ENCODE results near the gene MICU1. TPM values are rescaled to one million over a fixed set of nuclear protein-coding genes. Genes with fewer than 3 reads are reported as not detected.

The MICU1 gene
- total RNA-seq, 1 experiment from 2014 or later: 70.5 TPM

GRCh38 chr10:72322030-72322279 is 303.9 kb downstream of the MICU1 start:
- H3K9me2 ChIP-seq (ENCODE audit: insufficient read depth): no peaks in the 10 kb centered on the region
- no peaks in the 10 kb centered on the region for H3K36me3 ChIP-seq (ENCODE audit: low read depth)
- no peak for DNase-seq
- intact Hi-C loops (cut with micrococcal nuclease; ENCODE audit: unreplicated experiment): no loop called here
- ChIA-PET POLR2A (ENCODE audit: unreplicated experiment) (interaction anchor here (0.6 to 1.2 kb wide), 6 partner anchors 10 to 939 kb away, joined by 3 to 34 read pairs (median 6); no protein-coding TSS in a partner anchor), CTCF (interaction anchor here (0.6 to 0.9 kb wide), 2 partner anchors 45 to 47 kb away, joined by 4 to 8 read pairs; no protein-coding TSS in a partner anchor)
- peaks cover 85% of the 10 kb centered on the region for H3K4me1 ChIP-seq (replicated peaks; ENCODE audit: insufficient read depth)
- H3K27me3 ChIP-seq (ENCODE audit: insufficient read depth, low read depth): no peaks in the 10 kb centered on the region
- BruUV-seq (replicated peaks): no TSS peak
- H3K27ac ChIP-seq: peak overlapping the region; percentile 99
- no peak overlapping the region for H2AFZ ChIP-seq
- H3K4me2 ChIP-seq: peak overlapping the region; percentile 88
- peaks cover 64% of the 10 kb centered on the region for H3F3A ChIP-seq (ENCODE audit: insufficient read depth, low read depth)
- H3K9me3 ChIP-seq (ENCODE audit: insufficient read depth, low read depth): no peaks in the 10 kb centered on the region
- H3K79me2 ChIP-seq (ENCODE audit: low read depth): no peaks in the 10 kb centered on the region
- TF ChIP-seq CTCF (conservative IDR thresholded peaks at IDR 0.05): no peak
- no peak for TF ChIP-seq EZH2 (IDR thresholded peaks at IDR 0.05; ENCODE audit: low read depth)
- no peak overlapping the region for H3K4me3 ChIP-seq
- no peaks in the 10 kb centered on the region for H4K20me1 ChIP-seq (ENCODE audit: insufficient read depth)

GRCh38 chr10:72321248-72322029 is 304.4 kb downstream of the MICU1 start:
- Histone ChIP-seq H3F3A (ENCODE audit: insufficient read depth, low read depth) (peaks cover 67% of the 10 kb centered on the region), H3K4me1 (replicated peaks; ENCODE audit: insufficient read depth) (peaks cover 89% of the 10 kb centered on the region), H2AFZ (no peak overlapping the region), H3K79me2 (ENCODE audit: low read depth) (no peaks in the 10 kb centered on the region), H3K4me3 (peak overlapping the region; percentile 59; the same call in 1 of the 2 replicates), H3K4me2 (peak overlapping the region; percentile 88), H3K27me3 (ENCODE audit: insufficient read depth, low read depth) (no peaks in the 10 kb centered on the region), H4K20me1 (ENCODE audit: insufficient read depth) (no peaks in the 10 kb centered on the region), H3K9me2 (ENCODE audit: insufficient read depth) (no peaks in the 10 kb centered on the region), H3K9me3 (ENCODE audit: insufficient read depth, low read depth) (no peaks in the 10 kb centered on the region), H3K27ac (peak overlapping the region; percentile 99), H3K36me3 (ENCODE audit: low read depth) (no peaks in the 10 kb centered on the region)
- BruUV-seq (replicated peaks): TSS peak; percentile 51
- CTCF ChIA-PET: interaction anchor here (0.6 to 1.1 kb wide), 3 partner anchors 10 to 47 kb away, joined by 4 to 13 read pairs (median 8); no protein-coding TSS in a partner anchor
- 0 out of 2 replicates have a peak, but pooled peaks have one; percentile 24 for TF ChIP-seq CTCF (conservative IDR thresholded peaks at IDR 0.05)
- TF ChIP-seq EZH2 (IDR thresholded peaks at IDR 0.05; ENCODE audit: low read depth): no peak
- DNase-seq: no peak
- intact Hi-C loops (cut with micrococcal nuclease; ENCODE audit: unreplicated experiment): loop anchor here (2.0 kb wide), 2 partner anchors 49 to 241 kb away; partner anchors contain the start of gene DDIT4
- POLR2A ChIA-PET (ENCODE audit: unreplicated experiment): interaction anchor here (0.6 to 1.2 kb wide), 6 partner anchors 10 to 939 kb away, joined by 3 to 34 read pairs (median 6); no protein-coding TSS in a partner anchor

- Histone ChIP-seq H3K27me3 (ENCODE audit: insufficient read depth, low read depth) (no peaks in the 10 kb centered on the region), H3K4me3 (peak overlapping the region; percentile 59; the same call in 1 of the 2 replicates), H3K36me3 (ENCODE audit: low read depth) (no peaks in the 10 kb centered on the region), H3K27ac (peak overlapping the region; percentile 99), H3K4me2 (peak overlapping the region; percentile 88), H3K9me3 (ENCODE audit: insufficient read depth, low read depth) (no peaks in the 10 kb centered on the region), H3F3A (ENCODE audit: insufficient read depth, low read depth) (peaks cover 73% of the 10 kb centered on the region), H4K20me1 (ENCODE audit: insufficient read depth) (no peaks in the 10 kb centered on the region), H2AFZ (no peak overlapping the region), H3K9me2 (ENCODE audit: insufficient read depth) (no peaks in the 10 kb centered on the region), H3K4me1 (replicated peaks; ENCODE audit: insufficient read depth) (peaks cover 95% of the 10 kb centered on the region), H3K79me2 (ENCODE audit: low read depth) (no peaks in the 10 kb centered on the region)
- peak; percentile 83 to 97 for DNase-seq
- ChIA-PET POLR2A (ENCODE audit: unreplicated experiment) (interaction anchor here (0.7 to 1.2 kb wide), 5 partner anchors 10 to 150 kb away, joined by 3 to 13 read pairs (median 5); partner anchors contain the start of gene DDIT4), CTCF (interaction anchor here (0.9 to 1.1 kb wide), 2 partner anchors 11 to 46 kb away, joined by 4 to 13 read pairs; no protein-coding TSS in a partner anchor)
- TF ChIP-seq EZH2 (IDR thresholded peaks at IDR 0.05; ENCODE audit: low read depth) (no peak), CTCF (conservative IDR thresholded peaks at IDR 0.05) (no peak)
- BruUV-seq (replicated peaks): no TSS peak
- intact Hi-C loops (cut with micrococcal nuclease; ENCODE audit: unreplicated experiment): loop anchor here (1.0 to 2.0 kb wide), 4 partner anchors 11 to 240 kb away; partner anchors contain the start of gene DDIT4
Observed at GRCh38 chr10:72320676-72321247, 305.1 kb downstream of the MICU1 start.

Measured in PC-9 (cell line).